ENCODE results near the gene STK25.

Gene STK25

GRCh38 chr2:241492174-241492565, 16.2 kb downstream of the STK25 start:
- no peak for DNase-seq

- DNase-seq = no peak
Observed at GRCh38 chr2:241491549-241492173, 16.7 kb downstream of the STK25 start.

GRCh38 chr2:241490825-241491506, 17.4 kb downstream of the STK25 start:
- DNase-seq = no peak

- DNase-seq = no peak
Observed at GRCh38 chr2:241489733-241490680, 18.4 kb downstream of the STK25 start.

- DNase-seq = no peak
Observed at GRCh38 chr2:241489088-241489487, 19.3 kb downstream of the STK25 start.

- DNase-seq = no peak
Observed at GRCh38 chr2:241485172-241485911, 23.0 kb downstream of the STK25 start.

- DNase-seq = no peak
Observed at GRCh38 chr2:241483305-241483704, 25.1 kb downstream of the STK25 start.

- DNase-seq = no peak
Observed at GRCh38 chr2:241482126-241482955, 26.0 kb downstream of the STK25 start.

- no peak for DNase-seq
Observed at GRCh38 chr2:241481687-241482086, 26.7 kb downstream of the STK25 start.

GRCh38 chr2:241479026-241479898, 29.1 kb downstream of the STK25 start:
- no peak for DNase-seq

- DNase-seq = no peak
Observed at GRCh38 chr2:241478166-241478565, 30.2 kb downstream of the STK25 start.

GRCh38 chr2:241475267-241475666, 33.1 kb downstream of the STK25 start:
- DNase-seq = no peak

GRCh38 chr2:241473399-241473798, 35.0 kb downstream of the STK25 start:
- DNase-seq = no peak

GRCh38 chr2:241469746-241470145, 38.6 kb downstream of the STK25 start:
- no peak for DNase-seq

- DNase-seq = no peak
Observed at GRCh38 chr2:241468476-241468781, 40.0 kb downstream of the STK25 start.

- DNase-seq = no peak
Observed at GRCh38 chr2:241467777-241468475, 40.5 kb downstream of the STK25 start.

GRCh38 chr2:241466230-241466629, 42.2 kb downstream of the STK25 start:
- DNase-seq = no peak

- DNase-seq = no peak
Observed at GRCh38 chr2:241465543-241465942, 42.8 kb downstream of the STK25 start.

GRCh38 chr2:241463276-241464135, 44.9 kb downstream of the STK25 start:
- DNase-seq = no peak

Measured in DMS 273 treated with DMSO at 0.1 percent for 48 hours (cell line).